HG03571 (cell line): ENCODE measurements around the gene CENPX.
"Not testable (repeated sequence)": the region's sequence is repeated elsewhere in the genome, so short reads cannot be mapped to it uniquely, and the experiment has no call there.

Source experiments
- ATAC-seq: cut with Tn5 transposase; IDR thresholded peaks from one replicate; pipeline ENCODE4 v1.9.1; 2021; ENCODE audit not compliant: unreplicated experiment

Gene CENPX

DNA sequence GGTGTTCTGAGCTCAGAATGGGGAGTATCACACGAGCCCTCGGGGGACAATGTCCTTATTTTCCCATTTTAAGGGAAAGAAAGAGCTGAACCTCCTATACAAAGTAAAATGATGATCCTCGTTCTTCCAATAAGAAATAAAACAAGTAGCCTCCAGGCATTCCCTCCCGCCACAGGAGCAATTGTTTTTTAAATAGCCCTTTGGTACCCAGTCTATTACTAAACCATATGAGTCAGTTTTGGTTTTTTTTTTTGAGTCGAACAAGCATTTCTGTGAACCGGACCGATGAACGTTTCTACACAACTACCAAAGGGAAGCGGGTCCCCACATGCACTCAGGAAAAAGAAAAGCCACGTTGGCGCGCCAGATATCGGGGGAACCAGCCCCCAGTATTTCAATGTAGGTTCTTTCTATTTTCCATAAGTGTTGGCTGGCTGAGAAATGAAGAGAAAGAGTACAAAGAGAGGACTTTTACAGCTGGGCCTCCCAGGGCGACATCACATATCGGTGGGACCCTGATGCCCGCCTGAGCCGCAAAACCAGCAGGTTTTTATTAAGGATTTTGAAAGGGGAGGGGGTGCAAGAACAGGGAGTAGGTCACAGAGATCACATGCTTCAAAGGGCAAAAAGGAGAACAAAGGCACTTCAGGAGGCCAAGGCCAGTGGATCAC, 18.6 kb upstream of the CENPX start:
- no peak for ATAC-seq

DNA sequence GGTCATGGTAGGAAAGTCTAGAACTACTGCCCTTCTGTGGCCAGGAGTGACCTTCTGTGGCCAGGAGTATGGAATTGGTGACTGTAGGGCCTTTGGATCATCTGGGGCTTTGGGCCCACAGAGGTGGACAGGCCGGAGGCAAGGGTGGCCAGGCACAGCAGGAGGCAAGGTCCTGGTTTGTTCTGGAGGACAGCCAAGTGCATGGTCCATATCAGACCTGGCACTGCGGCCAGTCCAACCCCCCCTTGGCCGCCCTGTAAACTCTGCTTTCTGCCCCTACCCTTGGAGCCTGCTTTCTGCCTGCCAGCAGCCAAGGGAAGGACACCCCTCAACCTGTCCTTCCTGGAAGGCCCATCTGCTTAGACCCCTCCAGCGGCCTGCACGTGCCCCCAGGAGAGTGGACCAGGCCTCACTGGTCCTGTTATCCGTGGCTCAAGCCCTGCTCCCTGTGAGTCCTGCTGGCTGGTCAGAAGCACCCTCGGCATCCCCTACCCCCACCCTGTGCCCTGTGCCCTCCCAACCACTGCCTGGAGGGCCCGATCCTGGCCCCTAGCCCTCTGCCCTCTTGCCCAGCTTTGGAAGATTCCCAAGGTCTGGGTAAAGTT, 17.1 kb upstream of the CENPX start:
- ATAC-seq = no peak

DNA sequence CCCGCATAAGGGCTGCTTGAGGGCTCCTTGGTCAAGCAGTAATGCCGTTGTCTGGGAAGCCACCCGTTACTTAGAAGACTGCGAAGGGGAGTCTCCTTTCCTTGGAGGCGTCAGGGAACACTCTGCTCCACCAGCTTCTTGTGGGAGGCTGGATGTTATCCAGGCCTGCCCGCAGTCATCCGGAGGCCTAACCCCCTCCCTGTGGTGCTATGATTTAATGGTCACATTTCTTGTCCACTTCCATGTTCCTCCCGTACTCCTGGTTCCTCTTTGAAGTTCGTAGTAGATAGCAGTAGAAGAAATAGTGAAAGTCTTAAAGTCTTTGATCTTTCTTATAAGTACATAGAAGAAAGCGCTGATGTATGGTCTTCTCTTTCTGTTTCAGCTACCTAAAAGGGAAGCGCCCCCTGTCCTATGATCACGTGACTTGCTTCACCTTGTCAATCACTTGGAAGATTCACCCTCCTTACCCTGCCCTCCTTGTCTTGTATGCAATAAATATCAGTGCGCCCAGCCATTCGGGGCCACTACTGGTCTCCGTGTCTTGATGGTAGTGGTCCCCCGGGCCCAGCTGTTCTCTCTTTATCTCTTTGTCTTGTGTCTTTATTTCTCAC, 16.2 kb upstream of the CENPX start:
- ATAC-seq = not testable (repeated sequence)

DNA sequence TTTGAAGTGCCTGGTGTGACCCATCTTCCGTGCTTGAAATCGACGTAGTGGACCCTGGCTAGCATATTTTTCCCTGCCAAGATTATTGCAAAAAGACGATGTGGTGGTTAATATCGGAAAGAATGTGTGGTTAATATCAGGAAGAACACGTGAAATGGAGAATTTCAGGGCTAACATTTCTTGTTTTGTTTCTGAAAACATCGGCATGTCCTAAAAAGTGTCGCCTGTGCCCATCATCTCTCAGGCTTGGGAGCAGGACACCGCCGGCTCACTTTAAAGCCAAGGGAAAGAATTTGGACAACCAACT, 15.2 kb upstream of the CENPX start:
- no peak for ATAC-seq

DNA sequence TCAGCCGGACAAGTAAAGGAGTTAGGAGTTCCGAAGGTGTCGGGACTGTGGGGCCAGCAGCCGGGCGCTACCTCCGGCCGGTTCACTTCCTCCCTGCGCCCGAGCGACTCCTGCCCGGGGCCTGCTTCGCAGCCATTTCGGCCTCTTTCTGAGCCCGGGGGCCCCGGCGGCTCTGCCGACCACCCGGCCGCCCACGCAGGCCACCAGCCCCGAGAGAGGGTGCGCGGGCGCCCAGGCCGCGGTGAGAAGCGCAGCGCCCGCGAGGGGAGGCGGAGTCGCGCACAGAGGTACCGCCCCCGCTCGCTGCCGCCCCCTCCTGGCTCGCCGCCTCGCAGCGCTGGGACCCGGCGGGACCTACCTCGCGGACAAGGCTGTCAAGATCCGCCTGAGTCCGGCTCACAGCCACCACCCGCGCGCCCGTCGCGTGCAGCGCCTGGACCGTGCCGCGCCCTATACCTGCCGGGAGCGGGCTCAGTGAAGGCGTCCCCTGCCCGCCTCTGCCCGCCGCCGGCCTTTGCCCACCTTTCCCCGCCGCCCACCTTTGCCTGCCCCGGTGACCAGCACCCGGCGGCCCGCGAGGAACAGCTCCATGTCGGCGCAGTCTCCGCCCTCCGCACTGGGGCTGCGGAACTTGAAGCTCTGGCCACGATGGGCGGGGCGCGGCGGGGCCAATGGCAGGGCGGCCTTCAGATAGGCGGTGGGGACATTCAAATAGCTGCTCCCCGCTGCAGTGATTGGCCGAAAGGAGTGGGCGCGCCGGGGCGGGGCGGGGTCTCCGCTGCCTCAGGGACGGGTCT, 14.6 kb upstream of the CENPX start, which contains the start of gene DCXR:
TSS of gene DCXR (minus strand) at position 606 of the 797 bp plus-strand sequence. CDS start at position 591, 15 bp downstream.
- peak; percentile 85 for ATAC-seq

DNA sequence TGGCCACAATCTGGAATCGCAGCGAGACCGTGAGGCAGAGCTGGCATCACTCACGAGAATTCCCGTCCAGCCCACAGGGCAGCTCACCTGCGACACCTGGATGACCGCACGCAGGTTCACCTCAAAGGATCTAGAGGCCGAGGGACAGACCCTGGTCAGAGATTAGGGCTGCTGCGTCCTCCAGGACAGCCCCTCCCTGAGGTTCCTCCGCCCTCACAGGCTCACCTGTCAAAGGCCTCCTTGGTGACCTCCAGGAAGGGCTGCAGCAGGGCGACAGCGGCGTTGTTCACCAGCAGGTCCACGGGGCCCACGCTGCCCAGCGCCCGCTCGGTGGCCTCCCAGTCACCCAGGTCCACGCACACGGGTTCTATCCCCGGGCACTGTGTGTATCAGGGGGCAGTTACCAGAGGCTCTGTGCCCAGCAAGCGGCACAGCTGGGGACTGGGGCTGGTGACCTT, 14.0 kb upstream of the CENPX start:
- ATAC-seq = no peak

DNA sequence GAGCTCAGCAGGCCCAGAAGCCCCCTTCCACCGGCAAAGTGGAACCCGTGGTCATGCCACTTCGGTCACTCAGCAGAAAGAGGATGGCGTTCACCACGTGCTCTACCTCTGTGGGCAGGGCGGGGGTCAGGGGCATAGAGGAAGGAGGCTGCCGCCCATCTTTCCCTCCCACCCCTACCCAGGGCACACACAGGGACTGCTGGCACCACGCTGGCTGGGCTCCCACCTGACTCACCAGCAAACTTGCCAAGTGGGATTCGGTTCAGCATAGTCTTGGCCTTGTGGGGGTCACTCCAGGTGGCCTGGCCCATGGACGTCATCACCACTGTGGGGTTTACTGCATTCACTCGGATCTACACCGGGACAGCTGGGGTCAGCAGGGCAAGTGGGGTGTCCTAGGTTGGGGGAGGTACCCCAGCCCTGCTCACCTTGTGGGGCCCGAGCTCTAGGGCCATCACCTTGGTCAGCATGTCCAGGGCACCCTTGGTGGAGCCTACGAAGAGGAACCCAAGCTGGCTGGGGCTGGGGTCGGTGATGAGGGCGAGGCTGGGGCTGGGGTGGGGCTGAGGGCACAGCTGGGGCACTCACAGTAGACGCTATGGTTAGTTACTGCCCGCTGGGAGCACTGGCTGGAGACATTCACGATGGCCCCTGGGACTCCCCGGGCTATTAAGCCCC, 13.4 kb upstream of the CENPX start:
- no peak for ATAC-seq

DNA sequence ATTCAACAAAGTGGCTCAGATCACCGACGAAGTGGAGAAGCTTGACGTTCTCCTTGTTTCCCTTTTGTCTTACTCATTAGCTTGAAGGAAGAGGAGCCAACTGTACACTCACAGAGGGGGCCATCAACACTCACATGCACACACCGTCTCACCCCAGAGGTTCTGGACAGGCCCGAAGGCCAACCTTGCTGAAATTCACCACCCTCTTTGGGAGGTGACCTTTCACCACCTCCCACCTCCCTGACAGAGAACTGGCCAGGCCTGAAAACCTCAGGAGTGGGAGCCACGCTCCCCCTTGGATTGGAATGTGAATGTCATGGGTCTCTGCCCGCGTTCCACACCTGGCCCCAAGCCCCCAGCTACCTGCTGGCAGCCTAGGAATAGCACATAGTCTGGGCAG, 12.8 kb upstream of the CENPX start:
- ATAC-seq = no peak

DNA sequence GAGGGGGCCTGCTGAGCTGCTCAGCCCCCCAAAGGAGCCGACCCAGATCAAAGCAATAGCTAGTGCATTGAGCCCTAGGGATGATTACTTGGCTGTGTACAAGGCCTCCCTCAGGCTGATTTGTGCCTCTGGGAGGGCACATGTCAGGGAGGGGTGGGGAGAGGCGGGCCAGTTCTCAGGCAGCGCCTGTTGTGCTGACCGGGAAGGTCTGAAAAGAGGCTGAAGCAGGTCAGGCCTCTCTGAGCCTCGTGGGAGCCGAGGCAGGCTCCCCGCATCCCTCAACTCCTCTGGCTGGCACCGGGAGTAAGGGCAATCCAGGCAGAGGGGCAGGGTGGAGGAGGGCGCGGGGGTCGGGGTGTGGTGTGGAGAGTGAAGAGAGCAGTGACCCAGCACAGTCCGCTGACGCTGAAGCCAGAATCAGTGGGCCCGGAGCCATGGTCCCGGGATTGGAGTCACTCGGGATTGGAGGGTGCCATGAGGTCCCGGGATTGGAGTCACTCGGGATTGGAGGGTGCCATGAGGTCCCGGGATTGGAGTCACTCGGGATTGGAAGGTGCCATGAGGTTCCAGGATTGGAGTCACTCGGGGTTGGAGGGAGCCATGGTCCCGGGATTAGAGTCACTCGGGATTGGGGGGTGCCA, 11.8 kb upstream of the CENPX start:
- ATAC-seq = no peak

DNA sequence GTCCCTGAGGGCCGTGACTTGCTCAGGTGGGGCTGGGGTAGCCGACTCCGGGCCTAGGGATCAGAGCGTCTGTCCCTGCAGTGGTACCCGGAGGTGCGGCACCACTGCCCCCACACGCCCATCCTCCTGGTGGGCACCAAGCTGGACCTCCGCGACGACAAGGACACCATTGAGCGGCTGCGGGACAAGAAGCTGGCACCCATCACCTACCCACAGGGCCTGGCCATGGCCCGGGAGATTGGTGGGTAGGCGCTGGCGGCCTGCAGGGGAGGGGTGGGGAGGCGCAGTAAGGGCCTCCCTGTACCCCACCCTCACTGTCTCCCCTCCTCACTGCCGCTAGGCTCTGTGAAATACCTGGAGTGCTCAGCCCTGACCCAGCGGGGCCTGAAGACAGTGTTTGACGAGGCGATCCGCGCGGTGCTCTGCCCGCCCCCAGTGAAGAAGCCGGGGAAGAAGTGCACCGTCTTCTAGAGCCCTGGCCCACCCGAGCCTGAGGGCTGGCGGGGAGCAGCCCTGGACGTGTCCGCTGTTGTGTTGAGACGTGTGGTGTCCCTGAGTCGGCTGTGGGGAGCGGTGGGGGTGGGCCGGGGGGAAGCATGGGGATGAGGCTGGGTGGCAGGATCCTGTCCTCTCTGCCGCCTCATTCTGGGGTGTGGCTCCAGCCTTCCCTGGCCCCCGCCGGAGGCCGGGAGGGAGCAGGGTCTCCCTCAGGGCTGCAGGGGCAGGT, 10.8 kb upstream of the CENPX start:
- ATAC-seq = no peak

DNA sequence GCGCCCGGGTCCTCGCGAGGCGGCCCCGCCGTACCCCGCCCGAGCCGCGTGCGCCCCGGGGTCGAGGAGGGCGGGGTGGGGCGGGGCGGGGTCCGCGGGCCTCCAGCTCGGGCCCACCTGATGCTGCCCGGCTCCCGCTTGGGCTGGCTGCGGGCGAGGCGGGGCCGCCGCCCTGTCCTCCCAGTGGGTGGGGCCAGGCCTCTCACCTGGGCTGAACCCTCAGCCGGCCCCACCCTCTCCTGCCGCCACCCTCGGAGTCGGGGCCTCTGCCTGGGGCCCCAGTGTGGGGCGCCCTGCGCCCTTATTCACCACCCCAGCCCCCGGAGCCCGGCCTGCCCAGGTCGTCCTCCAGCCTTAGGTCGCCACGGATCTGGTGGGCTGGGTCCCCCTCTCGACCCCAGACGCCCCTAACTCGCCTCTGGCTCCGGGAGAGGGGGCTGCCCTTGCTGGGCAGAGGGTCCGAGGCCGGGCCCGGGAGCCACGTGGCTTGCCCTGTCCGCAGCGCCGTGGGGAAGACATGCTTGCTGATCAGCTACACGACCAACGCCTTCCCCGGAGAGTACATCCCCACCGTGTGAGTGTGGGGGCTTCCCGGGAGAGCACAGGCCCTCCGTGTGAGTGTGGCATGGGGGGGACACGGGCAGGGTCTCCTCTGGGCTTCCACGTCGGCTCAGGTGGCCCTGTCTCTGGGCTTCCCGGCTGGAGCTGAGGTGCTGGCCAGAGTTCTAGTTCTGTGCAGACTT, 9.4 kb upstream of the CENPX start:
- ATAC-seq = no peak

DNA sequence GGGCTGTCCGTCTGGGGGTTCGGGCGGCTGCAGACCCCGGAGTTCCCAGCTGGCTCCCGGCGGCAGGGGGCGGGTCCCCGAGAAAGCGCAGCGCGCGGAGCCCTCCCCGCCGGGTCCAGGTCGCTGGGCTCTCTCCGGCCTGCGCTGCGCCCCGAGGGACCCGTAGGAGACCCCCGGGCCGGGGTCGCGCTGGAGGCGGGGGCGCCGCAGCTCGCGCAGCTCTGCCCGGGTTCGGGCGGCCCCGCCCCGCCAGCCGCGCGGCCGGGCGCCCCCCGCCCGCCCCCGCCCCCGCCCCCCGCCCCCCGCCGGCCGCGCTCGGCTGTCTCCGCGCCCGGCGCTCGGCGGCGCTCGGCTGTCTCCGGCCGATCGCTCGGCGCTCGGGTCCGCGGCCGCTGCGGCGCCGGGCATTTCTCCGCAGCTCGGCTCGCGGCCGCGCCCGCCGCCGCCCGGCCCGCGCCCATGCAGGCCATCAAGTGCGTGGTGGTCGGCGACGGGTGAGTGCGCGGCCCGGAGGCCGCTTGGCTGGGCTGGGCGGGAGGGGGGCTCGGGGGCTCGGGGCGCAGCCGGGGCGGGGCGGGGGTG, 8.7 kb upstream of the CENPX start, which contains the start of gene RAC3:
TSS of gene RAC3 (plus strand) at position 376 of the 582 bp plus-strand sequence. CDS start at position 460, 84 bp downstream.
- no peak for ATAC-seq

DNA sequence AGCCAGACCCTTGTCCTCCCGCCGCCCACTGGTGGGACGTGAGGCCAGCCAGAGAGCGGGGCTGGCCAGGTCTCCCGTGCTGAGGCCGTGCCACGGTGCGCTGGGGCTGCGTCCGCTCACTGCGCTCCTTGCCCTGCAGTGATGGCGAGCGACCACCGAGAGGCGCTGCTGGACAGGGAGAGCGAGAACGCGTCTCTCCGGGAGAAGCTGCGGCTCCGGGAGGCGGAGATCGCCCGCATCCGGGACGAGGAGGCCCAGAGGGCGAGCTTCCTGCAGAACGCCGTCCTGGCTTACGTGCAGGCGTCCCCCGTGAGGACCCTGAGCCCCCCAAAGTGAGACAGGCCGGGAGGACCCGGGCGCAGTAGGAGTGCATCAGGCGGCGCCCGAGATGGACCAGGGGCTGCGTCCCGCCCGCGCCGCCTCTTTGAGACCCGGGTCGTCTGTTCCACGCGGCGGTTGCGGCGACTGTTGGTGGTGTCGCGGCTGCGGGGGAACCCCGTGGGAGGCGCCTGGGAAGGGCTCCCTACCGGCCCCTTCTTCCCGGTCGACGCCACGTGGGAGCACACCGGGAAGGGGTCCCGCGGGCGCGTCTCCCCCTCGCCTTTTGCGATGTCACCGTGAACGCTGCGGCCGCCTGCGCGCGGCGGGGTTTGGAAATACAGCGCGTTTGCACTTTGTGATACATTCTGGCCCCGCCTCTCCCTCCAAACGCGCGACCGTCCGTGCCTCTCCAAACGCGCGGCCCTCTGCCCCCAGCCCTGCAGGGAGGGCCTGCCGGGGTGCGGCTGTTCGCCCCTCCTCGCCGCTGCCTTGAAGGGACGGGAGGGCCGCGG, 8.0 kb upstream of the CENPX start:
- ATAC-seq = no peak

DNA sequence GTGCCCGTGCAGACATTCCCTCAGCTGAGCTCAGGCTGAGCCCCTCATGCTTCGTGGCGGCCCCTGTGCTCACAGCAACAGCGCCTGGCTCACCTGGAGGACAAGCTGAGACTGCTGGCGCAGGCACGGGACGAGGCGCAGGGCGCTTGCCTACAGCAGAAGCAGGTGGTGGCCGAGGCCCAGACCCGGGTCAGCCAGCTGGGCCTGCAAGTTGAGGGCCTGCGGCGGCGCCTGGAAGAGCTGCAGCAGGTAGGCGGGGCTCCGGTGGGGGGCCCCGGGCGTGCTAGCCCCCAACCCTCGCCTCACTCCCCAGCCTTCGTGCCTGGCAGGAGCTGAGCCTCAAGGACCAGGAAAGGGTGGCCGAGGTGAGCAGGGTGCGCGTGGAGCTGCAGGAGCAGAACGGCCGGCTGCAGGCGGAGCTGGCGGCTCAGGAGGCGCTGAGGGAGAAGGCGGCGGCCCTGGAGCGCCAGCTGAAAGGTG, 7.4 kb upstream of the CENPX start:
- no peak for ATAC-seq

DNA sequence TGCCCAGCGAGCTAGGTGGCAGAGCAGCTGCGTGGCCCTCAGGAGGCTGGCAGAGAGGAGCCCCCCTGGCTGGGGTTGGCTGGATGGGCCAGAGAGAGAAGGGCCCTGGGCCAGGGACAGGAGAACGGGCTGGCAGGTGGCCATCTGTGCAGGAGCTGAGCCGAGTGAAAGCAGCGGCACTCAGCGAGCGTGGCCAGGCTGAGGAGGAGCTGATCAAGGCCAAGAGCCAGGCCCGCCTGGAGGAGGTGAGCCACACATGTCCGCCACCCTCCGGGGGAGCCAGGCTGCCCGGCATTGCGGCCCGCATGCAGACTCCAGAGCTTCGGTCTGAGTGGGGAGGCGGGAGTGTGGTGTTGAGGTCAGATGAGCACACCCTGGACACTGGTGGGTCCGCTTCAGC, 6.7 kb upstream of the CENPX start:
- no peak for ATAC-seq

DNA sequence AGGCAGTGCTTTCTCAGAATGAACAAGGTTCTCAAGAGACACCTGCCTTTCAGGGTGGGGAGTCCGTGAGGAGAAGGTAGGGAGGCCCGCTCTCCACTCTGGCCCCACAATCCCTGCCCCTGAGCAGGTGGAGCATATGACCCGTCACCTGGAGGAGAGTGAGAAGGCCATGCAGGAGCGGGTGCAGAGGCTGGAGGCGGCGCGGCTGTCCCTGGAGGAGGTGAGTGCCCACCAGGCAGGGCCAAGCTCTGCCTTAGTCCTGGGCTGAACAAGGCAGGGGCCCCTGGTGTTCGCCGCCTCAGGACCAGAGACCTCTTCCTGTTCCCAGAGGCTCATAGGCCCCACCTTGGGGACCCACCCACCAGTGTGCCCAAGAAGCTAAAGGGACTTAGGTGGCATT, 6.3 kb upstream of the CENPX start:
- ATAC-seq = no peak

DNA sequence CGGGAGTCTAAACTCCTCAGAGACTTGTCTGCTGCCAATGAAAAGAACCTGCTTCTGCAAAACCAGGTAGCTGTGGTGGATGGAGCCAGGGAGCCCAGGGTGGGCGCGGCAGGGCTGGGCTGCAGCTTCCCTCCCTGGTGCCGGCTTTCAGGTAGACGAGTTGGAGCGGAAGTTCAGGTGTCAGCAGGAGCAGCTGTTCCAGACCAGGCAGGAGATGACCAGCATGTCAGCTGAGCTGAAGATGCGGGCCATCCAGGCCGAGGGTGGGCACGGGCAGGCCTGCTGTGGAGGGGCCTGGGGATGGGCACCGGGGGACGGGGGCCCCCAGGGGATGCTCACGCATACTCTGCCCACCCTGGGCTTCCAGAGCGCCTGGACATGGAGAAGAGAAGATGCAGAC, 5.6 kb upstream of the CENPX start:
- no peak for ATAC-seq
